Retina (tissue), 1 donor: ENCODE results near the gene PAWR.
"Not testable (repeated sequence)": the region's sequence is repeated elsewhere in the genome, so short reads cannot be mapped to it uniquely, and the experiment has no call there.

Source experiments
- DNase-seq: peaks from one replicate; pipeline ENCODE4 v3.0.0-alpha.2; 2016

The PAWR gene

GRCh38 chr12:79685068-79685467, 5.7 kb downstream of the PAWR start:
- DNase-seq = no peak

GRCh38 chr12:79684338-79684737, 6.4 kb downstream of the PAWR start:
- not testable (repeated sequence) for DNase-seq

- no peak for DNase-seq
Measured at GRCh38 chr12:79682593-79682992, 8.2 kb downstream of the PAWR start.

GRCh38 chr12:79681008-79681590, 9.7 kb downstream of the PAWR start:
- no peak for DNase-seq

- no peak for DNase-seq
Measured at GRCh38 chr12:79680051-79680450, 10.7 kb downstream of the PAWR start.

- no peak for DNase-seq
Measured at GRCh38 chr12:79678306-79678705, 12.5 kb downstream of the PAWR start.

GRCh38 chr12:79677672-79678071, 13.1 kb downstream of the PAWR start:
- DNase-seq = no peak

GRCh38 chr12:79676579-79676978, 14.2 kb downstream of the PAWR start:
- no peak for DNase-seq

GRCh38 chr12:79674629-79675028, 16.1 kb downstream of the PAWR start:
- no peak for DNase-seq

GRCh38 chr12:79673354-79673753, 17.4 kb downstream of the PAWR start:
- DNase-seq = no peak

GRCh38 chr12:79668113-79668512, 22.7 kb downstream of the PAWR start:
- no peak for DNase-seq

- no peak for DNase-seq
Measured at GRCh38 chr12:79665212-79665887, 25.4 kb downstream of the PAWR start.

GRCh38 chr12:79664518-79664917, 26.2 kb downstream of the PAWR start:
- no peak for DNase-seq

- no peak for DNase-seq
Measured at GRCh38 chr12:79662046-79662811, 28.5 kb downstream of the PAWR start.

GRCh38 chr12:79661629-79662028, 29.1 kb downstream of the PAWR start:
- no peak for DNase-seq

GRCh38 chr12:79659961-79660431, 30.8 kb downstream of the PAWR start:
- no peak for DNase-seq

GRCh38 chr12:79658221-79658620, 32.5 kb downstream of the PAWR start:
- DNase-seq = no peak

GRCh38 chr12:79657136-79657535, 33.6 kb downstream of the PAWR start:
- no peak for DNase-seq

- DNase-seq = no peak
Measured at GRCh38 chr12:79655036-79655435, 35.7 kb downstream of the PAWR start.

GRCh38 chr12:79652521-79652920, 38.2 kb downstream of the PAWR start:
- no peak for DNase-seq

- no peak for DNase-seq
Measured at GRCh38 chr12:79650440-79650839, 40.3 kb downstream of the PAWR start.

GRCh38 chr12:79648881-79649280, 41.9 kb downstream of the PAWR start:
- no peak for DNase-seq

- not testable (repeated sequence) for DNase-seq
Measured at GRCh38 chr12:79646843-79647242, 43.9 kb downstream of the PAWR start.

GRCh38 chr12:79645235-79645630, 45.5 kb downstream of the PAWR start:
- DNase-seq = no peak
